Right lobe of liver (tissue), 6 donors: ENCODE data around the gene CSNK1A1. TPM values are rescaled to one million over a fixed set of nuclear protein-coding genes. Genes with fewer than 3 reads are reported as not detected.

Experiments used
- ATAC-seq, 4 donors: fragments of 200-7000 bp; cut with Tn5 transposase; one replicate each; pipeline ENCODE4 v1.9.1; 2020; ENCODE audit warnings: mild to moderate bottlenecking in 4 of 4, moderate library complexity in 4 of 4
- DNase-seq, 3 donors: peaks; one replicate each; pipeline ENCODE4 v3.0.0-alpha.2; 2020
- H3K27ac ChIP-seq, 3 donors: fragments of 200-600 bp; one replicate each; pipeline ENCODE4 v1.8.0; 2022
- H3K27me3 ChIP-seq, 2 donors: fragments of 200-600 bp; one replicate each; pipeline ENCODE4 v1.8.0; 2022
- H3K36me3 ChIP-seq, 4 donors: fragments of 200-600 bp; sonication (generic) in 1 of 4; one replicate each; pipeline versions ENCODE4 v1.5.1 to v1.8.0; 2017 to 2022; ENCODE audit warnings: control low read depth in 1 of 4
- H3K4me1 ChIP-seq, 4 donors: fragments of 200-600 bp; sonication (generic) in 1 of 4; one replicate each; pipeline versions ENCODE4 v1.5.1 to v1.8.0; 2017 to 2022; ENCODE audit warnings: control low read depth in 1 of 4
- H3K4me3 ChIP-seq, 3 donors: fragments of 200-600 bp; one replicate each; pipeline ENCODE4 v1.8.0; 2022
- H3K9me3 ChIP-seq, 4 donors: fragments of 200-600 bp; sonication (generic) in 1 of 4; one replicate each; pipeline versions ENCODE4 v1.5.1 to v1.8.0; 2017 to 2022; ENCODE audit warnings: control low read depth in 1 of 4
- POLR2A ChIP-seq: fragments of 450-650 bp; IDR thresholded peaks from one replicate; pipeline ENCODE4 v1.6.1; 2017; ENCODE audit warnings: antibody characterized with exemption, mild to moderate bottlenecking
- WGBS: methylation state at CpG from one replicate; pipeline ENCODE4 v1.1.6; 2018; ENCODE audit warnings: low coverage, low lambda C conversion rate; ENCODE audit not compliant: insufficient coverage; ENCODE audit errors: missing lambda C conversion rate; 5-methylcytosine and 5-hydroxymethylcytosine counted together
- intact Hi-C, 2 donors: fragments of 100-400 bp; cut with DNase I; formaldehyde crosslinking; loops; one replicate each; pipeline versions ENCODE4 v1.11.2 to v1.14.1; 2022
- total RNA-seq, 6 experiments: library from RNA; depleted of rRNA in 2 of 6; stranded (reverse); fragments of >200 nt in 2 of 6; fragmentation: NEBNext Ultra II Directional in 3 of 6; extraction: Animal tissue kit (Norgen Biotek cat#: 25700) in 3 of 6; gene quantifications; one replicate each; pipeline versions ENCODE4 v1.1.0 to v1.2.4, GENCODE V29; 2016 to 2023
- TF ChIP-seq, protein P1 (sequence below), 4 donors: fragments of 200-600 bp in 3 of 4; fragments of 450-650 bp in 1 of 4; IDR thresholded peaks; one replicate each; pipeline versions ENCODE4 v1.5.1 to v1.8.0; 2016 to 2022; ENCODE audit warnings: antibody characterized with exemption in 4 of 4, mild to moderate bottlenecking in 2 of 4
- donor health status: DM: no; HTN: yes; CAD: no.
- donor health status: DM: no; HTN: no; CAD: no.
- donor health status: DM: no; HTN: no; CAD: no.
- donor health status: DM: no; HTN: yes; CAD: no.
- donor health status: DM: no; HTN: yes; CAD: no.

The CSNK1A1 gene
- total RNA-seq, 6 experiments from 2014 or later, result 79.7 to 87.1 (median 83.8) TPM

DNA sequence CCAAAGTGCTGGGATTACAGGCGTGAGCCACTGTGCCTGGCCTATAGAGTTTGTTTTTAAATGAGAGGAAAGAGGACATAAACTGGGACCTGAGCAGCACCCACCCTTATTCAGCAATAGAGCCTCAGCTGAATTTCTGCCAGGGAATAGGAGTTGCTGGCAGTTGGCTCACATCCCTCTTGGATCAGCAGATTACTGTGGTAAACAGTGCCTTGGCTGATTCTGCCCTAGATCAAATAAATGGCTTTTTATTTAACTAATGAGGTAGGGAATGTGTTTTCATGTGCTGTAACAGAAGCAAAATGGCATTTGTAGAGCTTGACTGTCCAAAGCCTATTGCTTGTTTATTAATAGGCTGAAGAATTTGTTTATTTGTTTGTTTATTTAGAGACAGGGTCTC lies 32.2 kb upstream of the CSNK1A1 start:
- ATAC-seq (peak; percentile 75 to 88 (median 78)), DNase-seq (peak; percentile 29 to 84 (median 66))
- Histone ChIP-seq H3K4me1 (peaks cover 0 to 46% (median 12%) of the 10 kb centered on the region in 4 donors), H3K36me3 (no peaks in the 10 kb centered on the region), H3K27ac (peak overlapping the region; percentile 49 to 75 (median 64)), H3K4me3 (peak overlapping the region in 1 of 3 donors; percentile 9), H3K27me3 (no peaks in the 10 kb centered on the region), H3K9me3 (no peaks in the 10 kb centered on the region)
- intact Hi-C loops, result no loop called here
- WGBS, result 44% methylated on average over 1 of the region's 1 CpG
- TF ChIP-seq, protein P1, sequence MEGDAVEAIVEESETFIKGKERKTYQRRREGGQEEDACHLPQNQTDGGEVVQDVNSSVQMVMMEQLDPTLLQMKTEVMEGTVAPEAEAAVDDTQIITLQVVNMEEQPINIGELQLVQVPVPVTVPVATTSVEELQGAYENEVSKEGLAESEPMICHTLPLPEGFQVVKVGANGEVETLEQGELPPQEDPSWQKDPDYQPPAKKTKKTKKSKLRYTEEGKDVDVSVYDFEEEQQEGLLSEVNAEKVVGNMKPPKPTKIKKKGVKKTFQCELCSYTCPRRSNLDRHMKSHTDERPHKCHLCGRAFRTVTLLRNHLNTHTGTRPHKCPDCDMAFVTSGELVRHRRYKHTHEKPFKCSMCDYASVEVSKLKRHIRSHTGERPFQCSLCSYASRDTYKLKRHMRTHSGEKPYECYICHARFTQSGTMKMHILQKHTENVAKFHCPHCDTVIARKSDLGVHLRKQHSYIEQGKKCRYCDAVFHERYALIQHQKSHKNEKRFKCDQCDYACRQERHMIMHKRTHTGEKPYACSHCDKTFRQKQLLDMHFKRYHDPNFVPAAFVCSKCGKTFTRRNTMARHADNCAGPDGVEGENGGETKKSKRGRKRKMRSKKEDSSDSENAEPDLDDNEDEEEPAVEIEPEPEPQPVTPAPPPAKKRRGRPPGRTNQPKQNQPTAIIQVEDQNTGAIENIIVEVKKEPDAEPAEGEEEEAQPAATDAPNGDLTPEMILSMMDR (IDR thresholded peaks at IDR 0.05), result no peak
- TF ChIP-seq POLR2A, result no peak

DNA sequence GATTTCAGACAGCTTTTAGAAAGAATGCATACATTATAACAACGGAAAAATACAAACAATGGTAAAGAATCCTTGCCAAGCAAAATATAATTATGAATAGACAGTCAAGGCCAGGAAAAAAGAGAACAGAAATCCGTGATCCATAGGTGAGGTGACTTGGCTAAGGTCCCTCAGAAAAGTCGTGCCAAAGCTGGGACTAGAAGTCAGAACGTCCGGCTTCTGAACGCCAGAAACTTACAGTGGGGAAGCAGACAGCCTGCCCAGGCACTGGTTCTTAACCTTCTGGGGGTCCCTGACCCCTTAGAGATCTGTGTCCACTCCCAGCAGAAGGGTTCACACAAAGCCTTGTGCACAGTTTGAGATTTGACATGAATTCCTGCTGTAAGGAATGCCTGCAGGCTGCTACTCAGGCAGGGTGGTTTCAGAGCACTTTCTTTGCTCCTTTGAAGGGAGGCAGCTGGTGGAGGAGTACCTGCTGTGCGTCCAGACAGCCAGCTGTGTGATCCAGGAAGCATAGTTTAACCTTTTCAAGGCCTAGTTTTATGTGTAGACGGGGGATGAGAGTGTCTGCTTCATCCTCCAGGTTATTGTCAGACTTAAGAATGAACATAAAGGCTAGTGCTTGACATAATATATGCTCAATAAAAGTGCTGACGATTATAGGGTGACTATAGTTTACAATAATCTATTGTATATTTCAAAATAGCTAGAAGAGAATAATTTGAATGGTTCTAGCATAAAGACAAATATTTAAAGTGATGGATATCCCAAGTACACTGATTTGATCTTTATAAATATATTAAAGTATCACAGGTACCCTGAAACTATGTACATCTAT lies 30.9 kb upstream of the CSNK1A1 start:
- H3K4me3 ChIP-seq, result peak overlapping the region; percentile 60 to 71 (median 60)
- no peaks in the 10 kb centered on the region for H3K36me3 ChIP-seq
- H3K4me1 ChIP-seq, result peaks cover 0 to 41% (median 12%) of the 10 kb centered on the region in 4 donors
- no peaks in the 10 kb centered on the region for H3K9me3 ChIP-seq
- intact Hi-C loops, result no loop called here
- no peak for DNase-seq
- no peaks in the 10 kb centered on the region for H3K27me3 ChIP-seq
- TF ChIP-seq, protein P1 (IDR thresholded peaks at IDR 0.05), result no peak
- peak in 3 of 4 donors; percentile 15 to 23 (median 16) for ATAC-seq
- peak overlapping the region; percentile 22 to 71 (median 59) for H3K27ac ChIP-seq
- 24% methylated on average over 9 of the region's 9 CpGs for WGBS

DNA sequence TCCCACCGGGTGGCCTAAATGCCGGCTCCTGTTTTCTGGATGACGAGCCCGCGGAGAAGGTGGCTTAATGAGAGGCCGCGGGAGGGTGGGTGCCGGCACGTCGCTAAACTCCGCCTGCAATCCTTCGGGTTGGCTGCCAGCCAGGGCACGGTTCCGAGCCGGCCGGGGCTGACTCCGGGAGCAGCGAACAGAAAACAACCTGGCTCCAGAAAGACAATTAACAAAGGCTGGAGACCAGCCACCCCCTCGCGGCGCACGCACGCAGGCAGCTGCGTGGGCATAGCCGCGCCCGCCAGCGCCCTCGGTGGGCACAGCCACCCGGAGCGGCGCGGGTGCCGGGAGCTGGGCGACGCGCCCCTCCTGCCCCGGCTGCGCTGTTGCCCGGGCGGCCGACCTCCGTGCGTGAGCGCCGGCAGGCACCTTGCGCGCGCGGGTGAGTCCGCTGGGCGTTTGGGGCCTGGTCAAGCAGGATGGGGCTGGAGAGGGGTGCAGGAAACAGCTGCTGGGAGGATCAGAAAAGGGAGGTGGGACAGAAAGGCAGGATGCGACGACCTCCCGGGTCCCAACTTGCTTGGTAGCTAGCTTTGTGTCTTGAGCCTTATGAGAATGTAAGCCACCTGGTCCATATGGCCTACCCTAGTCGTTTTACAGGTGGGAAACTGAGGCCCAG lies 30.1 kb upstream of the CSNK1A1 start, which contains the start of gene ARHGEF37:
Gene ARHGEF37, plus strand, starts transcription at position 307 of the 670 bp plus-strand sequence. CDS start 16,272 bp downstream, outside the sequence.
- no peaks in the 10 kb centered on the region for H3K9me3 ChIP-seq
- peaks cover 0 to 33% (median 12%) of the 10 kb centered on the region in 4 donors for H3K4me1 ChIP-seq
- ATAC-seq (peak; percentile 70 to 84 (median 76)), DNase-seq (peak; percentile 89 to 93 (median 90))
- H3K36me3 ChIP-seq, result no peaks in the 10 kb centered on the region
- H3K27ac ChIP-seq, result peak within 1 kb of the TSS; percentile 39 to 71 (median 59)
- TF ChIP-seq, protein P1 (IDR thresholded peaks at IDR 0.05), result no peak
- peak; percentile 30 for TF ChIP-seq POLR2A
- peak within 1 kb of the TSS; percentile 60 to 71 (median 60) for H3K4me3 ChIP-seq
- intact Hi-C loops, result no loop called here
- WGBS, result under 1% methylated on average over 39 of the region's 56 CpGs
- H3K27me3 ChIP-seq, result no peaks in the 10 kb centered on the region

DNA sequence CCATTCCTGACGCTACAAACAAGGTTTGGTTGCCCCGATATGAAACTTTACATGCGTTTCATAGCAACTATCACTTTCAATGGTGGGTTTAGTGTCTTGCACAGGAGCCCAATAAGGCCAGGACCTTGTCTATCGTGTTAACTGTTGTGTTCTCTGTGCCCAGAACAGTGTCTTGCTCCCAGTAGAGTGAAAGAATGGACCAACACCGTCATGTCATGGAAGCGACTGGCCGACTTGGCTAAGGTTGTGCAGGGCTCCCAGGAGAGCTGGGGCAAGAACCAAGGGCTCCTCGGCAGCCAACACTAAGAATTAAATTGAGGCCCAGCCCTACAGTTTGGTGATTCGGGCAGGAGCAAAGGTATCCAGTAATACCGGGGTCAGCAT lies 29.6 kb upstream of the CSNK1A1 start:
- H3K4me3 ChIP-seq, result peak overlapping the region; percentile 60 to 71 (median 60)
- DNase-seq (no peak), ATAC-seq (peak in 2 of 4 donors; percentile 15 to 22)
- H3K27ac ChIP-seq, result peak overlapping the region; percentile 39 to 71 (median 59)
- 66% methylated on average over 5 of the region's 10 CpGs for WGBS
- TF ChIP-seq, protein P1 (IDR thresholded peaks at IDR 0.05), result no peak
- TF ChIP-seq POLR2A, result no peak
- intact Hi-C loops, result no loop called here
- H3K27me3 ChIP-seq, result no peaks in the 10 kb centered on the region
- H3K9me3 ChIP-seq, result no peaks in the 10 kb centered on the region
- H3K4me1 ChIP-seq, result peaks cover 0 to 31% (median 12%) of the 10 kb centered on the region in 4 donors
- H3K36me3 ChIP-seq, result no peaks in the 10 kb centered on the region
